Activated naive CD4-positive, alpha-beta T cell treated with anti-CD3 and anti-CD28 coated beads, Interleukin-2, amount 50 U/mL, for 16 hours (primary cell): ENCODE data around the gene CD48.
"Not testable (repeated sequence)": the region's sequence is repeated elsewhere in the genome, so short reads cannot be mapped to it uniquely, and the experiment has no call there.

ENCODE experiments used
- DNase-seq: peaks from one replicate; pipeline ENCODE4 v3.0.0-alpha.2; 2020

Gene CD48

DNA sequence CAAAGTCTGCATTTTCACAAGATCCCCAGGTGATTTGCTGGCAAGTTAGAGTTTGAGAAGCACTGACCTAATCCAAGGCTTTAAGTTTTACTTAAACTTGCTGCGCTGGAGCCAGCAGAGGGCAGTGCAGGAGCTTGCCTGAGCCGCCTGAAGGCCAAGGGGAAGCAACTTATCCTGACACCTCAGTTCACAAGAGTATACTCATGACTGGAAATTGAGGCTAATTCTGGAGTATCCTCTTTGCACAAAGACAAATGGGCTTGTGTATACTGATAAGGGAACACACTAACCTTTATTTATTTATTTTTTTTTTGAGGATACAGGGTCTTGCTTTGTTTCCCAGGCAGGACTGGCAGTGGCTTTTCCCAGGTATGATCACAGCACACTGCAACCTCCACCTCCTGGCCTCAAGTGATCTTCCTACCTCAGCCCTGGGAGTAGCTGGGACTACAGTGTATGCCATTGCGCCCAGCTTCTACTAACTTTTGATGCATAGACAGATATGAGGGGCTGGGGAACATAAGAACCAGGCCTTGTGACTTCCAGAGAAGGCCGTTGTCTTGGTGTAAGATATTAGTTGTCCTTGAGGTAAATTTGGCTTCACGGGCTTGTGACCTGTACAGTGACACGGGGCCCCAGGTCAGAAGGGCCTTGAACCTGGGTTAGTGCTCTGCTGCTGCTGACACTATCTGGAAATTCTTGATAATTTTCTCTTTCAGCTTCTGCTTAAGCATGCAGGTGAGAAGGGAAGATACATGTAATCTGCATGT is 35.8 kb downstream of the CD48 start:
- peak; percentile 78 for DNase-seq

DNA sequence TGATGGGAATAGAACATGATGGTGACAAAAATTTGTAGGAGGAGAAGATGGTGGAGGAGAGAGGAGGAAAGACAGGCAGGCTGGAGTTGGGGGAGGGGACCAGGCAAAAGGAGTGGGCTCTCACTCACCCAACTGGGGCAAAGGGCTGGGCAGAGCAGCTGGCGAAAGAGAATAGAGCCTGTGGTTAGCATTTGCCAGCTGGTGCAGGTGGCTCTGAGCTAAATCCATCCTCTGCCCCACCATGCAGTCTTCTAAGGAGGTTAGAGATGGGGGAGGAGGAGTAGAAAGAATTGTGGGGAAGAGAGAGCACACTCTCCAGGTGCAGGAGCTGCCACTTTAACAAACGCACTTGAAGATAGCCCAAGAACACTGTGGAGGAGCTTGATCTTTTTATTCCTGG is 37.2 kb downstream of the CD48 start:
- DNase-seq = no peak

DNA sequence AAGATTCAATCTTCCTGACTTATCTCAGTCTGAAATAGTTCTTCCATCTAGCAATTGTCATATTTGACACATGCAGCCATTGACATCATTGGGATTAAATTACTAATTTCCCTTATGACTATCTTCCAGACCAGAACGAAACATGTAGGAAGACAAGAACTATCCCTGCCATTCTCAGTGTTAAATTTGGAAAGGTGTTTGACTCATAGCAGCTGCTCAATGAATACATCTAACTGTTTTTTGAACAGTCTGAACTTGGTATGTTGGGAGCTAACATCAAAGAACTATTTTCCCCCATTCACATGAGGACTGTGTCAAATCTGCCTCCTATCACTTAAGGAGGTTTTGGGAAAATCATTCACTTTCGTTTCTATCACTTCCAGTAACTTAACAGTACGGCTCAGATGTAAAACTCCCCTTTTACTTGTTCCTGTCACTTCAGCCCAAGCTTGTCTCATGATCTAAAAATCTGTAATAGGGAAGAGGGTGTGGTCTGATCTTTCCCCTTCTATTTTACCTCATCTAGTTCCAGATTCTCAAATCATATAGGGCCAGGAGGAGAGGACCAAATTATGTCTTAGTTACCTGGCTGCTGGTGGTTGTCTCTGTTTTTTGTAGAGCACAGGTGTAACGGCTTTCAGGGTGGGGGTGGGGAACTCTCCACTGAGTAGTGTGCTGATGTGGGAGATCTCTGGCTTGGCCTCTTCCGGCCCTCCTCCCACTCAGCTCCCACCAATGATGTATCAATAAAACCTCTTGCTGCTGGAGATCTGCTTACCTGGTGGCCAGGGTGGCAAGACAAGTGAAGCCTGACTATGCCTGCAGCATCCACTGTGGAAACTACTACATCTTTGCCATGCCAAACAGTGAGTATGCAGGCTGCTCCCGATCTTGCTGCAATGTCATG is 38.6 kb downstream of the CD48 start:
- DNase-seq = no peak

DNA sequence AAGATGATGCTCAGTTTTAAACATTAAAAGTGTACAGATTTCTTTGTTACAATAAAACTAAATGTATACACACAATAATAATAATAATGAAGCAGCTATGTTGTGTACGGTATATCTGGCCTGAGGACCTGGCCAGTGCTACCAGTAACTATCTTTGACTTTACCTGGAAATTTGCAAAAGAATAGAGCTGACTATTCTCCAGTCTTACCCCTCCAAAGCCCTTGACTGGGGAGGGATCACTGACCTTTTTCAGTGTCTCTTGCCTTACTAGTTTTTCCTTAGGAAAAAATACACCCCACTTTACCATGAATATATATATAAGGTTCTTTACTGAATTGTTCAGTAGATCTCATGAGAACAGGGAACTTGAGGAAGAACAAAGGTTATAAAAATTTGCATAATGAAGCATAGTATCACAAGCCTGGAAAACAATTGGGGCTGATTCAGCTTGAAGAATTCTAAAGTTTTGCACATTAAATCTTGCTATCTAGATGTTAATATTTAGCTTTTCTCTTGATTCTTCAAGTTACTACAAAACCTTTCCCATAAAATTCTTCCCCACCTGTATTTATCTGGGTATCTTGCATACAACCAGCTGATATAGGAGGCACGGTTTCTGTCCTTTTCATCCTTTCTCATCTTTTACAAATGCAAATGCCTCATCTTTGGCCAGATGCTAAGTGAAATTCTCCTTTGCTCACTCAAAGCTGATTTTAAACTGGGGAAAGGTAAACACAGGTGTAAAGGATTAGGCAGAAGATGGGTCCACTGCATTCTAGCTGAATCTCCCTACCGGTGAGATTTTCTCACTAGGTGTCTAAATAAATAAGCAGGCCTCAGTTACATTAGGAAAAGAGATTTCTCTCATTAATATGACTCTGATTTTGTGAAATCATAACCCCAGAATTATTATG is 39.8 kb downstream of the CD48 start:
- no peak for DNase-seq

DNA sequence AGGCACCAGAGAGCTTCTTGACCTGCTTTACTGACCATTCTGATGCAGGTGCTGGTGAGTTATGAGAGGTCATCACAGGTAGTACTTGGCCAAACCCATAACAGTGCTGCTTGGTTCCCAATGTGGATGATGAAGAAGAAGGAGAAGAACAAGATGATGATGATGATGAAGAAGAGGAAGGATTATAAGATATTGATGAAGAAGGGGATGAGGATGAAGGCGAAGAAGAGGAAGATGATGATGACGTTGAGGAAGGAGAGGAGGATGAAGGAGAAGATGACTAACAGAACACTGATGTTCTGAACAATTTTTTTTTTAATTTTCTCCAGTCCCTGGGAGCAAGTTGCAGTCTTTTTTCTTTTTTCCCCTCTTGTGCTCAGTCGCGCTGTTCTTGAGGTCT is 40.9 kb downstream of the CD48 start:
- no peak for DNase-seq

- DNase-seq = no peak
Measured at GRCh38 chr1:160669802-160670201, 41.8 kb downstream of the CD48 start.

GRCh38 chr1:160669276-160669675 is 42.3 kb downstream of the CD48 start:
- DNase-seq = no peak

DNA sequence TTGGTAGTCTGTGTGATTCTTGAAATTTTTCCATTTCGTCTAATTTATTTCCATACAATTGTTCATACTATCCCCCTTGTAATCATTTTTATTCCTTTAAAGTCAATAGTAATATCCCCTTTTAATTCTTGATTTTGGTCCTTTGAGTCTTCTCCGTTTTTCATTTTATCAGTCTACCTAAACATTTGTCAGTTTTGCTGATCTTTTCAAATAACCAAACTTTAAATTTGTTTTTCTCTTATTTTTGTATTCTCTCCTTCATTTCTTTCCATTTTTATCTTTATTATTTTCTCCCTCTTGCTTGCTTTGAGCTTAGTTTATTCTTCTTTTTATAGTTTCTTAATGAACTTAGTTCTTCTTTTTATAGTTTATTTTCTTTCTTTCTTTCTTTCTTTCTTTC is 43.7 kb downstream of the CD48 start:
- DNase-seq = no peak

DNA sequence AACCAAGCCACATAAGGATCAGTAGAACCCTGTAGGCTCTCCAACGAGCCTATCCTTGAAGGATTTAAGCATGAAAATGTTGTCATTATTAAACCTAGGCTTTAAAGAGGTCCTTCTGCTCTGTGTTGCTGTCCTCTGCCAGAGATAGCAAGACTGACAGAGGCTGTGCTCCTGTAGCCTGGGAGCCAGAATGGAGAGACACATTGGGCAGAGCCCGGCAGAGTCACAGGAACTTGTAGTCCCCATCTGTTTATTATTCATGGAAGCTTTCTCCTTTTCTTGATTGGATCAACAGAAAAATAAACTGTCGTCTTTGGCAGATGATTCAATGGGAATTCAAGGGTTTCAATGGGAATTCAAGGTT is 45.6 kb downstream of the CD48 start:
- DNase-seq = no peak

DNA sequence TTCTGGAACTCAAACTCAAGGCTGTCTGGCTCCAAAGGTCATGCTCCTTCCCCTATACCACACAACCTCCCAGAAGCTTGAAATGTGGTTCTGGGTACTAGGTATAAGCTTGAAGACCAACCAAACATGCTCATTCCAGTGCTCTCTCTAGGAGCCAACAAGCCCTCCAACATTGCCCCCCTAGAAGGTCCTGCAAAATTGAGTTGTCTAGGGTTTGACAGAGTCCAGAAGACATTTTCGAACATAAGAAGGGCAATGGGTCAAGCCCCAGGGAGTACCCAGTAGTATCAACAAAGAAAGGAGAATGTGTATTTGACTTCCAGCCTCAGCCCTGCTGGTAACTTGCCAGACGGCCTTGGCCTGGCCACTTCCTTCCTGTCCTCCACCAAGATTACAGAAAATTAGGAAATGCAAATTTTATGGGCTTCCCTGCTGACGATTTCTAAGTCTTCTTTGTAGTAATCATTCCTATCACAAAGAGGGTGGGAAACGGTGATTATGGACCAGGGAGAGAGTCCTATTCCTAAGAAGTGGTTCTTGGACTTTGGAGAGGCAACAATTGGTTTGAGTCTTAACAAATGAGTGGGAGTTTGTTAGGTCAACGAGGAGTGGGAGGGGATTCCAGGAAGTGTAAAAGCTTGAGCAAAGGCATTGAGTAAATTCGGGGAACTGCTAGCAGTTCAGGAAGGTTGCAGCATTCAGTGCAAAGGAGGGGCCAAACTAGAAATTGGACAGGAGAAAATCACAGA is 46.1 kb downstream of the CD48 start:
- DNase-seq = no peak

DNA sequence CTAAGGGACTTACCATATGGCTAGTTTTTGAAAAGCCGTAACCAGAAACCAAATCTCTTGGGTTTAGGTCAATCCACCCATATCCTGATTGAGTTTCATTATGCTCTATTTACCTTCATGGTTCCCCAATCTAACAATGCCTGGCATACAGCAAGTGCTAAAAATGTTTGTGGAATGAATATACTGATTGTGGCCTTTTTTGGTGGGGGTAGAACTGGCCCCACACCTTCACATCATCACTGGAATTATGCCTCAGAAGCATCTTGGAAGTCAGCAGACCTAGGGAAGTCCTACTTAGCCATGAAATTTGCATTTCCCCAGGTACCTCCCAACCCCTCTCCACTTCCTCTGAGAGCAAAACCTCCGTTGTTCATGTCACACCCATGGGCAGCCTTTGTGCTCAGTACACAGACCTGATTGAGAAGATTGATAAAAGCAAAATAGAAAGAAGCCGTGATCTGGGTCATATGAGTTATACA is 47.0 kb downstream of the CD48 start:
- DNase-seq = no peak

DNA sequence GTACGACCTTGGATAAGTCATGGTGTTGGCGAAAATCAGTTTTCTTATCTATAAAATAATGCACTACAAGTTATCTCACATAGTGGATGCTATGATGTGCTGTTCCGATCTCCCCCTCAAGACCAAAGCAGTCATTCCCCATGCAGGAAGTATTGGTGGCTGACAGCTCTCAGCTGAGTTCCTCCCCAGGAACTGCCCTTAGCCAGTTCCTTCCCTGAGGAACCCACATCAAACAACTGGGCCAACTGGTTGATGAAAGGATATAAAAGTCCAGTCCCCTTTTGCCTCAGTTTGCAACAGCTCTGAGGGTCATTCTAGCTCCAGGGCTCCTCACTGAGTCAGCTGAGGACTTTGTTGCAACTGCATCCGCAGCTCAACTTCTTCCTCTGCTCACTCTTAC is 48.7 kb downstream of the CD48 start:
- DNase-seq = no peak

DNA sequence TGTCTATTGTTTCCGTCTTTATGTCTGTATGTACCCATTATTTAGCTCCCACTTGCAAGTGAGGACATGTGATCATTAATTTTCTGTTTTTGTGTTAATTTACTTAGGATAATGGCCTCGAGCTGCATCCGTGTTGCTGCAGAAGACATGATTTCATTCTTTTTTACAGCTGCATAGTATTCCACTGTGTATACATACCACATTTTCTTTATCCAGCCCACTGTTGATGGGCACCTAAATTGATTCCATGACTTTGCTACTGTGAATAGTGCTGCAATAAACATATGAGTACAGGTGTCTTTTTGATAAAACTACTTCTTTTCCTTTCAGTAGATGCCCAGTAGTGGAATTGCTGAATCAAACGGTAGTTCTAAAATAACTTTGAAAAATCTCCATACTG is 52.1 kb downstream of the CD48 start:
- DNase-seq = no peak

DNA sequence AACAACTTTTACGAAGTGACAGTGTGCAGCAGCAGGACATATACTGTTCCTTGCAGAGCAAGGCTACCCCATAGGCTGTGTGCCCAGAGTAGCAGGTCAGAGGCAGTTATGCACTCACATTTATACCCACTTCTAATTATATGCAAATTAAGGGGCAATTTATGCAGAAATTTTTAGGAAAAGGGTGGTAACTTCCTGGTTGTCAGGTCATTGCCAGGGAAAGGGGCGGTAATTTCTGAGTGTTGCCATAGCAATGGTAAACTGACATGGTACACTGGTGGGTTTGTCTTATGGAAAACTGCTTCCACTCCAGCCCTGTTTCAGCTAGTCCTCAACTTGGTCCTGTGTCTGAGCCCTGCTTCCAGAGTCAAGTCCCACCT is 52.8 kb downstream of the CD48 start:
- DNase-seq = no peak

- DNase-seq = no peak
Measured at GRCh38 chr1:160658162-160658813, 53.3 kb downstream of the CD48 start.

DNA sequence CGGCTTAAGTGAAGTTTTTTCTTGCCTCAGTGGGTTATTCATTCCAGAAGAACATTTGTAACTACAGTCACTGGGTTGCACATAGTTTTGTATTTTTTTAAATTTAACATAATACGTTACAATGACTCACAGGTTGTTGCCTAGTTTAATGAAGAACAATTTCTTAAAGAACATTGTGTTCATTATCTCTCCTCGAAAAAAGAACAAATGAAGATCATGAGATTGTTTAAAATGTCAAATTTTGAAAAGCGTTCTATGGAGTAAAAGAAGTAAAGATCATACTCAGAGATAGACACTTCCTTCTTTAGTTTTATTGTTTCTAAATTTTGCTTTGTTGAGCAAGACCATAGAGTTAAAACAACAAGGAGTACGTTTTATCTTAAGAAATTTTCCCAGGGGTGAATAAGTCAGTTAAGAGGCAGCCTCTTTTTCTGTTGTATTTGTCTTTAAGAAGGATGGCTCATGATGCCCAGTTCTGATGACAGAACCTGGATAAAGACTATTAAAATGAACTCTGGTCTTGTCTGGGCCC is 54.3 kb downstream of the CD48 start:
- no peak for DNase-seq

DNA sequence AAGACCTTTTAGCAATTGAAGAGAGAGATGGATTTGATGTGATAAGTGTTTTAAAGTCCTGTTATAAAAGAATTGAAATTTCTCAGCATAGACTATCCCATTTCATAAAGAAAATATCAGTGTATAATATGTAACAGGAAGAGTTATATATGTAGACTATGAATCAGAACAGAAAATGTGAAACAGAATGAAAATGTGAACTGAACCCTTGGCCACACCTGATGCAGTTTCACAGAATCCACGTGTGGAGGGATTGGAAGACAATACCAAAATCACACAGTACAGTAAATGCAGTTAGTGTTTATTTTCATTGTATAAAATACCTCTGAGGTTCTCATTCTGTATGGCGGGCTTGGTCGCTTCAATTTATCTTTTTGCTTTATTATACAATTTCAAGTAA is 54.9 kb downstream of the CD48 start:
- DNase-seq = no peak

- no peak for DNase-seq
Measured at GRCh38 chr1:160653620-160654016, 58.0 kb downstream of the CD48 start.

DNA sequence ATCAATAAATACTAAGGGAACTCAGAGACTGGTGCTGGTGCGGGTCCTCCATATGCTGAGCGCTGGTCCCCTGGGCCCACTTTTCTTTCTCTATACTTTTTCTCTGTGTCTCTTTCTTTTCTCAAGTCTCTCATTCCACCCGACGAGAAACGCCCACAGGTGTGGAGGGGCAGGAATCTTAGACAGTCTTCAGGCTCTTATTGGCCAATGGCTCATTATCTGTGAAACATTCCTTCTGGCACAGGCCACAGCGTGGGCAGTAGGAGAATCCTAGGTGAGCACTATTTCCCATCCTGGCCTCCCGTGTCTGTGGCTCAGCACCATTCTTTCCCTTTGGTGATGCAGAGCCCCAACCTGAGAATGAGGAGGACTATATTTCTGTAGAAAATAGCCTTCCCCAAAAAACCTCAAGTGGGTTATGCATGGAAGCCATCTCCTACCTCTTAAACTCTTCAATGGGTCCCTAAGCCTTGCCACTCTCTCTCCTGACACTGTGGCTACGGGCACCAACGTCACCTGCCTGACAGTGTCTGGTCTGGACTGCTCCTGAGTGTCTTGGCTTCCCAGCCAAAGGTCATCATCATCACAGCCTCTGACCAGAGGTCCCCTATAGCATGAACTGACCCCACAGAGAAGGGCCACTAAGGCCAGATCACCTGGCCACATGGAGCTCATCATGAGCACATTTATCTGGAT is 58.5 kb downstream of the CD48 start:
- no peak for DNase-seq

DNA sequence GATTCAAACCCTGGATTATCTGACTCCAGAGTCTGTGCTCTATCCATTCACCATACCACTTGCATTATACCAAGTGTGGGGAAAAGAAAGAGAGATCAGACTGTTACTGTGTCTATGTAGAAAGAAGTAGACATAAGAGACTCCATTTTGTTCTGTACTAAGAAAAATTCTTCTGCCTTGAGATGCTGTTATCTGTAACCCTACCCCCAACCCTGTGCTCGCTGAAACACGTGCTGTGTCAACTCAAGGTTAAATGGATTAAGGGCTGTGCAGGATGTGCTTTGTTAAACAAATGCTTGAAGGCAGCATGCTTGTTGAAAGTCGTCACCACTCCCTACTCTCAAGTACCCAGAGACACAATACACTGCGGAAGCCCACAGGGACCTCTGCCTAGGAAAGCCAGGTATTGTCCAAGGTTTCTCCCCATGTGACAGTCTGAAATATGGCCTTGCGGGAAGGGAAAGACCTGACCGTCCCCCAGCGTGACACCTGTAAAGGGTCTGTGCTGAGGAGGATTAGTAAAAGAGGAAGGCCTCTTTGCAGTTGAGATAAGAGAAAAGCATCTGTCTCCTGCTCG is 59.5 kb downstream of the CD48 start:
- DNase-seq = not testable (repeated sequence)
